Smooth muscle cell (in vitro differentiated cells): ENCODE results near the gene TSPO2. TPM values are rescaled to one million over a fixed set of nuclear protein-coding genes. Genes with fewer than 3 reads are reported as not detected.
A peak's percentile ranks its signal among the peaks of the same experiment; 100 is the strongest.

Source experiments
- DNase-seq: peaks from one replicate; lab custom pipeline; 2025; ENCODE audit not compliant: unreplicated experiment; lab: John Stamatoyannopoulos, UW
- H2AFZ ChIP-seq: fragments of 200-600 bp; sonication (generic); 2 replicates; pipeline ENCODE4 v1.6.0; 2016; ENCODE audit warnings: antibody characterized with exemption, low read depth, mild to moderate bottlenecking
- H3F3A ChIP-seq: fragments of 200-600 bp; sonication (generic); 2 replicates; pipeline ENCODE4 v1.6.0; 2017; ENCODE audit warnings: antibody characterized with exemption, low read depth
- H3K27ac ChIP-seq: fragments of 200-600 bp; sonication (generic); 2 replicates; pipeline ENCODE4 v1.5.1; 2016; ENCODE audit warnings: low read depth, mild to moderate bottlenecking
- H3K27me3 ChIP-seq: fragments of 200-600 bp; sonication (generic); 2 replicates; pipeline ENCODE4 v1.6.1; 2016; ENCODE audit warnings: low read depth, mild to moderate bottlenecking
- H3K36me3 ChIP-seq: fragments of 200-600 bp; sonication (generic); 2 replicates; pipeline ENCODE4 v1.5.1; 2016; ENCODE audit warnings: low read depth
- H3K4me1 ChIP-seq: fragments of 200-600 bp; sonication (generic); 2 replicates; pipeline ENCODE4 v1.5.1; 2016; ENCODE audit warnings: low read depth
- H3K4me2 ChIP-seq: fragments of 200-600 bp; sonication (generic); 2 replicates; pipeline ENCODE4 v1.6.0; 2016; ENCODE audit warnings: mild to moderate bottlenecking
- H3K4me3 ChIP-seq: fragments of 200-600 bp; sonication (generic); 2 replicates; pipeline ENCODE4 v1.5.1; 2016; ENCODE audit warnings: mild to moderate bottlenecking
- H3K79me2 ChIP-seq: fragments of 200-600 bp; sonication (generic); 2 replicates; pipeline ENCODE4 v1.6.0; 2016; ENCODE audit warnings: low read depth, mild to moderate bottlenecking
- H3K9ac ChIP-seq: fragments of 200-600 bp; sonication (generic); 2 replicates; pipeline ENCODE4 v1.6.0; 2016; ENCODE audit warnings: low read depth
- H3K9me3 ChIP-seq: fragments of 200-600 bp; sonication (generic); replicated peaks from 2 replicates; pipeline ENCODE4 v1.5.1; 2016; ENCODE audit warnings: low read depth
- H4K20me1 ChIP-seq: fragments of 200-600 bp; sonication (generic); 2 replicates; pipeline ENCODE4 v1.6.0; 2016; ENCODE audit warnings: low read depth
- WGBS: methylation state at CpG from one replicate; pipeline ENCODE4 v1.1.7; 2016; ENCODE audit warnings: low lambda C conversion rate; 5-methylcytosine and 5-hydroxymethylcytosine counted together
- polyA plus RNA-seq: library from polyadenylated mRNA; unstranded; fragments of >200 nt; fragmentation: Nextera tagmentation; extraction: Ambion mirVana; gene quantifications from 2 replicates; pipeline ENCODE4 v1.2.1, GENCODE V29; 2016
- total RNA-seq: library from RNA; depleted of rRNA; stranded (reverse); fragments of >200 nt; gene quantifications from 2 replicates; pipeline ENCODE4 v1.2.3, GENCODE V29; 2014
- TF ChIP-seq, protein P1 (sequence below): fragments of 200-600 bp; sonication (generic); IDR thresholded peaks from 2 replicates; pipeline ENCODE4 v1.5.1; 2017; ENCODE audit warnings: borderline replicate concordance, mild to moderate bottlenecking, antibody characterized with exemption; ENCODE audit not compliant: insufficient read depth, poor library complexity, severe bottlenecking

TSPO2 gene, protein sequence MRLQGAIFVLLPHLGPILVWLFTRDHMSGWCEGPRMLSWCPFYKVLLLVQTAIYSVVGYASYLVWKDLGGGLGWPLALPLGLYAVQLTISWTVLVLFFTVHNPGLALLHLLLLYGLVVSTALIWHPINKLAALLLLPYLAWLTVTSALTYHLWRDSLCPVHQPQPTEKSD
- not detected in 2 replicates for total RNA-seq
- polyA plus RNA-seq, result not detected in 2 replicates

DNA sequence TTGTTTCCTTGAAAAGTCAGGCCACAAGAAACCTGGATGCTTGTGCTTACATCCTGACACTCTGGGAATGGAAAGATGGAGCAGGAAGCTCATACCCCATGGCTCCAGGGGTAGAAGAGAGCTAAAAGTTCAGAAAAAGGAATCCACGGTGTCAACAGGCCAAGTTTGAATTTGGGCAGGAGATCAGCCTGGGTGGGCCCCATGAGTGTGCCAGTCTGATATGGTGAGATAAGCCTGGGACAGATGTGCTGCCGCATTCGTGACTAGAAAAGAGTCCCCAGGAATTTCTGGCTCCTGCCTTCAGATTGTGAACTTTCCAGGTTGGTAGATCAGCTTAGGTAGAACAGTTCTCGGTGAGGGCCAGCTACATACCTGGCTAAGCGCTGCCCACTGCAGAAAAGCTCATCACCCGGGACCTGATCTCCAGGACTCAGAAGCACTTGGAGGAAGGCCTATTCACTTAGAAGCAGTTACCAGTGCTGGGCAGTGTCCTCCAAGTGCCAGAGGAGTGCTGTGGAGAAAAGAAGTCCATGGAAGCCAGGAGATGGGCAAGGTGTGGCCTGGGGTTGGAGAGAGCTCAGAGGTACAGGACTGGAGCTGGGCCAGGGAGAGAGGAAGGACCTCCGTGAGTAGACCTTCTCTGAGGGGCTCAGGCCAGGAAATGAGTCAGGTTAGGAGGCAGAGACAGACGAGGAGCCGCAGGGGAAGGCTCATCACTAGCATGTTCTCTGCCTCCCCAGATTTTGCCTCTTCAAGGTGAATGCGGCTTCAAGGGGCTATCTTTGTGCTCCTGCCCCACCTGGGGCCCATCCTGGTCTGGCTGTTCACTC lies at the start of gene TSPO2:
Gene TSPO2, plus strand, starts transcription at position 242 of the 830 bp plus-strand sequence. Its CDS starts 519 bp downstream, at position 761.
- 84% methylated on average over 10 of the region's 10 CpGs for WGBS

DNA sequence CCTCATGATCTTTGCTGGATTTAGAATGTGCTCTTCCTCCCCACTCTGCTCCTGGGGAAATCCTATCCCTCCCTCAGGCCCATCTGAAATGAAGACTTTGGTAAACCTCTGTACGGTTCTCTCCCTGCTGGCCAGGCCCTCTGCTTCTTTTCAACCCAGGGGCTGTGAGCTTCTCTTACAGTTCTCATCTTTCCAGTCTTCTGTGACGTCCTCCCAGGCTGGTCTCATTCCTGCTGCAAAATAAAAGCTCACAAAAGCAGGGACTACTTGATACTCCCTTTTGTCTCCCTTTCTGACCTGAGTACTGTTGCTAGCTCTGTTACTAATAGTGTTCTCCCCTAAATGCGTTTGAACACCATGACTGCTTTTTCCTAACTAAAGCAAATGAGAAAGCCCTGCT lies 49.5 kb upstream of the TSPO2 start:
- Histone ChIP-seq H3K9ac (no peak overlapping the region), H4K20me1 (no peaks in the 10 kb centered on the region), H3F3A (peaks cover 7% of the 10 kb centered on the region), H3K27ac (no peak overlapping the region), H3K9me3 (no peaks in the 10 kb centered on the region), H3K4me1 (peaks cover 16% of the 10 kb centered on the region), H3K79me2 (no peaks in the 10 kb centered on the region), H3K4me3 (no peak overlapping the region), H3K36me3 (no peaks in the 10 kb centered on the region), H2AFZ (no peak overlapping the region), H3K4me2 (no peak overlapping the region), H3K27me3 (no peaks in the 10 kb centered on the region)
- TF ChIP-seq, protein P1, sequence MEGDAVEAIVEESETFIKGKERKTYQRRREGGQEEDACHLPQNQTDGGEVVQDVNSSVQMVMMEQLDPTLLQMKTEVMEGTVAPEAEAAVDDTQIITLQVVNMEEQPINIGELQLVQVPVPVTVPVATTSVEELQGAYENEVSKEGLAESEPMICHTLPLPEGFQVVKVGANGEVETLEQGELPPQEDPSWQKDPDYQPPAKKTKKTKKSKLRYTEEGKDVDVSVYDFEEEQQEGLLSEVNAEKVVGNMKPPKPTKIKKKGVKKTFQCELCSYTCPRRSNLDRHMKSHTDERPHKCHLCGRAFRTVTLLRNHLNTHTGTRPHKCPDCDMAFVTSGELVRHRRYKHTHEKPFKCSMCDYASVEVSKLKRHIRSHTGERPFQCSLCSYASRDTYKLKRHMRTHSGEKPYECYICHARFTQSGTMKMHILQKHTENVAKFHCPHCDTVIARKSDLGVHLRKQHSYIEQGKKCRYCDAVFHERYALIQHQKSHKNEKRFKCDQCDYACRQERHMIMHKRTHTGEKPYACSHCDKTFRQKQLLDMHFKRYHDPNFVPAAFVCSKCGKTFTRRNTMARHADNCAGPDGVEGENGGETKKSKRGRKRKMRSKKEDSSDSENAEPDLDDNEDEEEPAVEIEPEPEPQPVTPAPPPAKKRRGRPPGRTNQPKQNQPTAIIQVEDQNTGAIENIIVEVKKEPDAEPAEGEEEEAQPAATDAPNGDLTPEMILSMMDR, result no peak
- WGBS, result 80% methylated on average over 3 of the region's 3 CpGs
- DNase-seq, result no peak

More for the DNA sequence above, at the start of gene TSPO2:
- no peaks in the 10 kb centered on the region for H4K20me1 ChIP-seq
- H3K4me3 ChIP-seq, result no peak within 1 kb of the TSS
- no peak within 1 kb of the TSS for H3K9ac ChIP-seq
- H3K79me2 ChIP-seq, result no peaks in the 10 kb centered on the region
- no peaks in the 10 kb centered on the region for H3K4me1 ChIP-seq
- H3K27ac ChIP-seq, result no peak within 1 kb of the TSS
- H3K4me2 ChIP-seq, result no peak within 1 kb of the TSS
- H3K36me3 ChIP-seq, result no peaks in the 10 kb centered on the region
- no peak for DNase-seq
- no peaks in the 10 kb centered on the region for H3K9me3 ChIP-seq
- H2AFZ ChIP-seq, result no peak within 1 kb of the TSS
- H3K27me3 ChIP-seq, result no peaks in the 10 kb centered on the region
- TF ChIP-seq, protein P1, result no peak
- H3F3A ChIP-seq, result no peaks in the 10 kb centered on the region

DNA sequence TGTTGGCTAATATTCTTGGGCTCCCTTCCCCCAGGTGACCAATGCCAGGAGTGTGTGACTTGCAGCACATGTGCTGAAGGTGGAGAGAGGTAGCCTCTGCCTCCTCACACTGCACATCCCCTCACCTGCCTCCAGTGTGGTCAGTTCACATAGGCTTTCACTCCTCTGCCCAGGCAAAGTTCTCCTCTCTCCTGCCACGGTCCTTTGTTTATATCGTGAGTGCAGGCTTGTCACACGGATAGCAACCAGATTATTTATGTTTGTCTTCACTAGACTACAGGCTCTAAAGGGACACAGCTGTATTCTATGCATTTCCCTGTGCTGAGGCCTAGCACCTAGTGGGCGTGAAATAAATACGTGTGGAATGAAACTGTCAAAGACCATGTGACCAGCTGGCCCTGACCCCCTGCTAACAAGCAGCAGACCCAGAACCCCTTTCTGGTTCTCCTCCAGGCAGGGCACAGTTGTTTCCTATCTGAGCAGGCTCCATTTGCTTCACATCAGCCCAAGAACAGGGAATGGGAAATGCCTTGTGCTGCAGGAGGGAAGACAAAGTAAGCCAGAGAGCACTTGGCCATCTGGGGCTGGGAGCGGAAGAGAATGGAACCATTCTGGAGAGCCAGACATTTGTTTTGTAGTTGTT lies 45.6 kb upstream of the TSPO2 start:
- Histone ChIP-seq H3K4me2 (peak overlapping the region; percentile 53), H3K9ac (peak overlapping the region; percentile 51), H3K36me3 (no peaks in the 10 kb centered on the region), H3K27me3 (no peaks in the 10 kb centered on the region), H3K4me1 (peaks cover 25% of the 10 kb centered on the region), H3K9me3 (no peaks in the 10 kb centered on the region), H3K79me2 (no peaks in the 10 kb centered on the region), H3F3A (peaks cover 7% of the 10 kb centered on the region), H3K4me3 (no peak overlapping the region), H3K27ac (peak overlapping the region; percentile 89), H2AFZ (peak overlapping the region; percentile 35), H4K20me1 (no peaks in the 10 kb centered on the region)
- TF ChIP-seq, protein P1, result no peak
- WGBS, result 21% methylated on average over 6 of the region's 6 CpGs
- DNase-seq, result no peak
